GM18868 (cell line): Measurements from ENCODE around the gene DDX28.
"Not testable (repeated sequence)": the region's sequence is repeated elsewhere in the genome, so short reads cannot be mapped to it uniquely, and the experiment has no call there.

Experiments
- ATAC-seq: cut with Tn5 transposase; IDR thresholded peaks from one replicate; pipeline ENCODE4 v1.9.1; 2021; ENCODE audit warnings: mild to moderate bottlenecking, moderate library complexity; ENCODE audit not compliant: unreplicated experiment

DDX28 gene

DNA sequence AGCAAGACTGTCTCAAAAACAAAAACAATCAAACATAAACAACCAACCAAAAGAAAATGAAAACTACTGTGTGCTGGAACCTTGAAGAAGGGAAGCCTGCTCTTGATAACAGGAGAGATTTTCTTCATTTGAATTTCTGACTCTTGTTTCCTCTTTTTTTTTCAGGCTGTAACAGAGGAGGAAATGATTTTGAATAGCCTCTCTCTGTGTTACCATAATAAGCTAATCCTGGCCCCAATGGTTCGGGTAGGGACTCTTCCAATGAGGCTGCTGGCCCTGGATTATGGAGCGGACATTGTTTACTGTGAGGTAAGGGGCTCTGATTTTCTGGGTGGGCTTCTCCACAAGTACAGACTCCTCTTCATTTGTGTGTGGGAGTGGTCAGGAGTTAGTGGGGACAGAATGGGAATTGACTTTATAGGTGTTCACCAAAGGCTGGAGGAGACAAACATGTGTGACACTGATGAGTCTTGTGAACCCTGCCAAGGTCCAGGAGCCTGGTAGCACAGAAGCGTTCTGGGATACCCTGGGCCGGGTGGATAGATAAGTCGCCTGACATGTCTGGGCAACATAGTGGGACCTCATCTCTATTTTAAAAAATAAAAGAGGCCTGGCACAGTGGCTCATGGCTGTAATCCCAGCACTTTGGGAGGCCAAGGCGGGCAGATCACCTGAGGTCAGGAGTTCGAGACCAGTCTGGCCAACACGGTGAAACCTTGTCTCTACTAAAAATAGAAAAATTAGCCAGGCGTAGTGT is 15.0 kb upstream of the DDX28 start:
- ATAC-seq: no peak

DNA sequence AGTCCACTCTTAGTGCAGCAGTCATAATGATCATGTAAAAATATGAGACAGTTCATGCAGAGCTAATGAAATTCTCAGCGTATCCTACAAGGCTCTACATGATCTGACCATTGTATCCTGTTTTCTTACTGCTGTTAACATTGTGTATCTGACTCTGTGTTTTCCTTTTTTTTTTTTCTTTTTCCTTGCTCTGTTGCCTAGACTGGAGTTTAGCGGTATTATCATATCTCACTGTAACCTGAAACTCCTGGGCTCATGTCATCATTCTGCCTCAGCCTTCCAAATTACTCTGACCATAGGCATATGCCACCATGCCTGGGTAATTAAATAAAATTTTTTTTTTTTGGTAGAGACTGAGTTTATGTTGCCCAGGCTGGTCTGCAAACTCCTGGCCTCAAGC is 12.2 kb upstream of the DDX28 start:
- no peak for ATAC-seq

DNA sequence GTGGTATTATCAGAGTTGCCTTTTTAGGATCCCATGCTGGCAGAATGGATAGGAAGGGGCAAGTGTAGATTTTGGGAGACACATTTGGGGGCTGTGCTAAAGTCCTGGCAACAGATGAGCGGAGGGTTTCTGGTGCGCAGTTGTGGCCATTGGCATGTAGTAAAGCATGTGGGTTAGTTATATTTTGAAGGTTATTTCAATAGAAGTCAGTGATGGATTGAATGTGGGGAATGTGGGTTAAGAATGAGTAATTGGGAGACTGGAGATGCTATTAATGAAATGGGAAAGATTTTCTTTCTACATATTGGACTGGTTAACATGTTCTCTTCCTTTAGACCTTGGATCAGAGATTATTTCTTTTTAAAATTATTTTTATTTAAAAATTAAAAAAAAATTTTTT is 10.1 kb upstream of the DDX28 start:
- ATAC-seq: no peak

DNA sequence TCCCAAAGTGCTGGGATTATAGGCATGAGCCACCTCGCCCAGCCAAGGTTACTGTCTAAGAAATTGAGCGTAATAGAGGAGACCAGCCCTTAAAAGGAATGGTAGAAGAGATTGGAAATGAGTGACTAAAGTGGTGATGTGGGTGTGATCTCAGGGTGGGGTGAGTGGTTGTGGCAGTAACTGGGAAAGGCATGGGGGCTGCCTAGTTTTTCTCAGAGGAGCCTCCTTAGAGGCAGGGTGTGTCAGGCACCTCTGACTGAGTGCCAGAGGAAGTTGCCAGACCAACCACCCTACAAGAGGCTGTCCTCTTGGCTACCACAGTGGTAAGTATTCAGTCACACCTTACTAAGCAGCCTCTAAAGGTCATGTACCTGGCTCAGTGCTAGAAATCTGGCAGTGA is 8.9 kb upstream of the DDX28 start:
- no peak for ATAC-seq

DNA sequence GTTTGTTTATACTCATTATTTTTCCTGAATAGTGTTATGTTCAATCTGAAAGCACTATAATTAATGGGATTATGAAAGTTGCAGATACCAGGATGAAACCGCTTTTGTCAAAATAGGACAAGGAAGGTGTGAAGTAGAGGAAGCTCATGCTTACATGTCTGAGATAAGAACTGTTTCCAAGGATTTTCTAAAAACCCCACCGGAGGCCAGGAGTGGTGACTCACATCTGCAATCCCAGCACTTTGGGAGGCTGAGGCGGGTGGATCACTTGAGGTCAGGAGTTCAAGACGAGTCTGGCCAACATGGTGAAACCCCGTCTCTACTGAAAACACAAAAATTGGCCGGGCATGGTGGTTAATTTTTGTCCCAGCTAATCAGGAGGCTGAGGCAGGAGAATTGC is 7.1 kb upstream of the DDX28 start:
- ATAC-seq: not testable (repeated sequence)

DNA sequence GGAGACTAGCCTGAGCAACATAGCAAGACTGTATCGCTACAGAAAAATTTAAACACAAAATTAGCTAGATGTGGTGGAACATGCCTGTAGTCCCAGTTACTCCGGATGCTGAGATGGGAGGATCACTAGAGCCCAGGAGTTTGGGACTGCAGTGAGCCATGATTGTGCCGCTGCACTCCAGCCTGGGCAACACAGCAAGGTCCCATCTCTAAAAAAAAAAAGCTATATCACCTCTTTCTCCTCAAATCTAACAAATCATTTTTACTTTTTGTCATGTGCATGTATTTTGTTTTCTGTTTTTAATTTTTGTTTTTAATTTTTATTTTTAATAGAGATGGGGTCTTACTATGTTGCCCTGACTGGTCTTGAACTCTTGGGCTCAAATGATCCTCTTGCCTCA is 6.0 kb upstream of the DDX28 start:
- ATAC-seq: no peak

DNA sequence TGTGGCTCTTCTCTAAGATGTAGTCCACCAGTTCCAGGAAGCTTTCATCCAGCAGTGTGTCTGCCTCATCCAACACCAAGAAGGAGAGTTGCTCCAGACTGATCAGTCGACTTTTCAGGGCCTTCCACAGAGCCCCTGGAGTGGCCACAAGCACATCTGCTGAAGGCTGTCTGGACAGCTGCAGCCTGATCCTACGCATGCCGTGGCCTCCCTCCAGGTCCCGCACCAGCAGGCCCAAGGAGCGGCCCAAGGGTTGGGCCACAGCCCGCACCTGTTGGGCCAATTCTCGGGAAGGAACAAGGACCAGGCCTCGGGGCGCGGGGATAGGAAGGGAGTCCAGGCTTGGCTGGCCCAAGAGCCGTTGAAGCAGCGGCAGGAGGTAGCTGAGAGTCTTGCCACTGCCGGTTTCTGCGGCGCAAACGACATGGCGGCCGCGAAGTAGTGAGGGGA is 729 bp downstream of the DDX28 start:
- ATAC-seq: no peak

DNA sequence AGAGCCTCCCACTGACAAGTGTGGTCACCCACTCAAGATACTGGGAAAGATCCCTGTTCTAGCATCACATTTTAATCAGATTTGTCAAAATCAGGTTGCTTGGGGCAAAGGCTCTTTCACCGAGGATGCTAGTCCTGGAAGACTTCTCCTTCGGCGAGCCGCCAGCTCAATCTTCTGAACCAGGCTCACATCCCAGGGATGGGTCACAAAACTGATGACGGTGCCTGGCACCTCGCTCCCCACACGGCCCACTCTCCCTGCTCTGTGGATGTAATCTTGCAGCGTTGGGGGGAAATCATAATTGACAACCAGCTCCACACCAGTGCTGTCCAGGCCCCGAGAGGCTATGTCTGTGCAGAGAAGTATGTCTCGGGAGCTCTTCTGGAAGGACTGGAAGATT is 1.5 kb downstream of the DDX28 start:
- no peak for ATAC-seq

DNA sequence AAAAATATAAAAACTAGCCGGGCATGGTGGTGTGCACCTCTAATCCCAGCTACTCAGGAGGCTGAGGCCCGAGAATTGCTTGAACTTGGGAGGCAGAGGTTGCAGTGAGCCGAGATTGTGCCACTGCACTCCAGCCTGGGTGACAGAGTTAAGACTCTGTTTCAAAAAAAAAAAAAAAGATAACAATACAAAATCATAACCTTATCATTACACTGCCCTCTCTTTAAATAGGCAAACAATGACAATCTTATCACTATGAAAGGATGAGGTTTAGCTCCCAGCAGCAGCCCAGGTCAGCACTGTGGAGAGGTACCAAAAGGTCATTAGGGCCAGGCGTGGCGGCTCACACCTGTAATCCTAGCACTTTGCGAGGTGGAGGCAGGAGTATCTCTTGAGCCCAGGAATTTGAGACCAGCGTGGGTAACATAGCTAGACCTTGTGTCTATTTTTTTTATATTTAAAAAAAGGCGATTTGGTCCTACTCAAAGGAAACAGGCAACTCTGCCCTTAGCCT is 3.8 kb downstream of the DDX28 start:
- no peak for ATAC-seq

DNA sequence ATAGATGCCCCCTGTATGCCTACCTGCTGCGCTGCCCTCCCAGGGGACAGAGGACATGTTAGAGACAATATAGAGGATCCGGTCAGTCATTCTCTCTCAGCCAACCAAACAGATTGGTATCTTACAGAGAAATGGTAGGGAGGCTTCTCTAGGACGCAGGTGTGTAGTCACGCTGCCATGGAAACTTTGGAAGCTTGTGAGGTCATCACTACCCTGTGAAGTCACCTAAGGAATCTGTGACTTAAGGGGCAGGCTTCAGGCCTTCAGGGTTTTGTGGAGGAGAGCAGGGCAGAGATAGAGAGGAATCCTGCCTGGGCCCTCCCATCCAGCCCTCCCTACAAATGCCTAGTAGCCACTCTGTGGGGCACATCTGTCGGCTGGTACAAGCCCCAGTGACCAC is 7.4 kb downstream of the DDX28 start, which contains the start of gene DPEP2NB:
DPEP2NB (minus strand) TSS at position 231 of the 400 bp plus-strand sequence; CDS start at position 90, 141 bp downstream.
- no peak for ATAC-seq

DNA sequence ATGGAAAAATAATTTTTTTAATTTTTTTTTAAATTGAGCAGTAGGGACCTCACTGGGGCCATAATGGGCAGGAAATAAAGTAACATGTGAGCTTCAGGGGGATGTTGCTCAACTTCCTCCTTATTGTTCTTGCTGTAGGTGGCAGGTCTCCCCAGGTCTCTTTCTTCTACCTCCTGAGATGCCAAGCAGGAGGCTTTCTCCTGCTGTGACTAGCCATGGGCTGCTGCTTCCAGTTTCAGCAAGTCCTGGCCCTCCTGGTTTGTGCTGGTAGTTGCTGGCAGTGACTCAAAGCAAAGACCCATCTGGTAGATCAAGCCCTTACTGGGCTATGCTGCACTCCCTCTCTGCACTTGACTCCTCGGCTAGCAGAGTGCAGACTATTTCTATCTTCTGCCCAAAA is 9.6 kb downstream of the DDX28 start:
- ATAC-seq: no peak

DNA sequence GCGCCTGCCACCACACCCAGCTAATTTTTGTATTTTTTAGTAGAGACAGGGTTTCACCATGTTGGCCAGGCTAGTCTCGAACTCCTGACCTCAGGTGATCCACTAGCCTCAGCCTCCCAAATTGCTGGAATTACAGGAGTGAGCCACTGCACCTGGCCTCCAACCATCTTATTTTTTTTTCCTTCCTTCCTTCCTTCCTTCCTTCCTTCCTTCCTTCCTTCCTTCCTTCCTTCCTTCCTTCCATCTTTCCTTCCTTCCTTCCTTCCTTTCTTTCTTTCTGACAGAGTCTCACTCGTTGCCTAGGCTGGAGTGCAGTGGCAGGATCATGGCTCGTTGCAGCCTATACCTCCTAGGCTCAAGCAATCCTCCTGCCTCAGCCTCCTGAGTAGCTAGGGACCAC is 13.2 kb downstream of the DDX28 start:
- ATAC-seq: not testable (repeated sequence)

DNA sequence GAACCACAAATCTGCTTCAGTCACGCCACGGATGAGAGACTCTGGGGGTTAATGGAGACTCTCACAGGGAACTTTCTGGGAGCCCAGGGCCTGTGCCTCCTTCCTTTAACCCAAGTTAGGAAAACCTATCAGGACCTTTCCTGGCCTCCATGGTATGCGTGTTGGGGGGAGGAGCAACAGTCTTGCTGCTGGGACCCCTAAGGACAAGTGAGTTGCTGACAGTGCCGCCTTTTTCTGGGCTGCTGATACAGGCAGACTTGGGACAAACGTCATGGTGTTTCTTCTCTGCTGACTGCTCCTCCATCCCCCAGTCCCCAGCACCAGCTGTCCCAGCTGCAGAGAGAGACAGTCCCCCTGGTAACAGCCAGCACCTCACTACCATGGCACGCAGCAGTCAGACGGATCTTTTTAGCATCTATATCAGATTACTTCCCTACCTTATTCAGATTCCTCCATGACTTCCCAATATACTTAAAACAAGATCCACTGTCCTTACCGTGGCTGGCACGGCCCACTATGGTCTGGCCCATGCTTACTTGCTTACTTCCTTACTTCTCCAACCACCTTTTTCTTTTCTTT is 13.8 kb downstream of the DDX28 start:
- ATAC-seq: no peak

DNA sequence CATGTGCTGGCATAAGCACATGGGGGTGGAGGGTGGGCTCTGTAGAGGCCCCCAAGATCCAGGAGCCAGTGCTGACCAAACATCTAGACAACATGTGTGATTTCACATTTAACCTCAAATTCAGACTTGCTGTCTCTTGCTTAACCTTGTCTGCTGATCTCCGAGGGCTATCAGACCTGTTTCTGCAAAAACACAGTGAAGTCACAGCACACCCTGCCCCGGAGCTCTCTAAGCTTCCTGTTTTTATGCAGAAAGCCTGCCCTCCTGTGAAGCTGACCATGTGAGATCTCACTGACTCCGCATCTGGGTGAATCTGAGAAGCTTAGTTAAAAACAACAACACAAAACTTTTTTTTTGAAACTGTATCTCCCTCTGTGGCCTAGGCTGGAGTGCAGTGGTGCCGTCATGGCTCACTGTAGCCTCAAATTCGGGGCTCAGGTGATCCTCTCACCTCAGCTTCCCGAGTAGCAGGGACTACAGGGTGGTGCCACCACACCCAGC is 17.2 kb downstream of the DDX28 start:
- ATAC-seq: no peak

DNA sequence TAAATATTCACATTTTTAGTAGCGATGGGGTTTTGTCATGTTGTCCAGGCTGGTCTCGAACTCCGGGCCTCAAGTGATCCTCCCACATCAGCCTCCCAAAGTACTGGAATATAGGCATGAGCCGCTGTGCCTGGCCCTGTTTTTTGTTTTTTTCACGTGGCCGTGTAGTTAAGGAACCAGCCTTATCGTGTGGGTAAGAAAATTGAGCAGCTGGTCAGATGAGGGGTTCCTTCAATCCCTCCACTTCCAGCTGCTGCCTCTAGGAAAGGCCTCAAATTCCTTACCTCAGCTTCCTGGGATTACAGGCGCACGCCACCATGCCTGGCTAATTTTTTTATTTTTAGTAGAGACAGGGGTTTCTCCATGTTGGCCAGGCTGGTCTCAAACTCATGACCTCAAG is 17.8 kb downstream of the DDX28 start:
- no peak for ATAC-seq

DNA sequence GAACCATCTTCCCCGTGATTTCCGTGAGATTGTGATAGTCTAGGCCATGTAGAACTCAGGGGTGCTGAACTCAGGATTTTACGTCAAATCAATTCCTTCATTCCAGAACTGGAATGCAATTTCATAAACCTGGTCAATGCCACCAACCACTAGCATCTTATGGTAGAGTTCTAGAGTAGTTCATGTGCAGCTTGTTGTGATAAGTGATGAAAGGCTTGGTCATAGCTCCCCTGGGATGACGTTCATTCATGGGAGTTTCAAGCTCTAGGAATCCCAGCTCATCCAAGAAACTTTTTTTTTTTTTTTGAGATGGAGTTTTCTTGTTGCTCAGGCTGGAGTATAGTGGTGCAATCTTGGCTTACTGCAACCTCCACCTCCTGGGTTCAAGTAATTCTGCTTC is 20.0 kb downstream of the DDX28 start:
- no peak for ATAC-seq

DNA sequence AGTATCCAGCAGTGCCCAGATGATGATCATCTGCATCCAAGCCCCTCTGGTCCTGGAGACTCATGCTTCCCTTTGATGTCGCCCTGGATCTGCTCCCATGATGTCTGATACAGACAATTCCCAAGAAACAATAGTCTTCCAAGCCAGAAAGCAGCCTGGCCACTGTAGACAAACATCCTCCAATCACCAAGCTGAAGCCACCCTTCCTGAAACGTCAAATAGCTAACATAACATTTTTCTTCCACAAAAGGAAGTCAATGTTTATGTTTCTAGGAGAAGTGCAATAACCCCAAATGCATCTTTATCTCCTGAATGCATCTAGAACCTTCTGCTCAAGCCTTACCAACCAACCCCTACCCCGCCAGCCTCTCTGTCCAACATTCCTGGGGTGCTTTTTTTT is 22.6 kb downstream of the DDX28 start:
- no peak for ATAC-seq

DNA sequence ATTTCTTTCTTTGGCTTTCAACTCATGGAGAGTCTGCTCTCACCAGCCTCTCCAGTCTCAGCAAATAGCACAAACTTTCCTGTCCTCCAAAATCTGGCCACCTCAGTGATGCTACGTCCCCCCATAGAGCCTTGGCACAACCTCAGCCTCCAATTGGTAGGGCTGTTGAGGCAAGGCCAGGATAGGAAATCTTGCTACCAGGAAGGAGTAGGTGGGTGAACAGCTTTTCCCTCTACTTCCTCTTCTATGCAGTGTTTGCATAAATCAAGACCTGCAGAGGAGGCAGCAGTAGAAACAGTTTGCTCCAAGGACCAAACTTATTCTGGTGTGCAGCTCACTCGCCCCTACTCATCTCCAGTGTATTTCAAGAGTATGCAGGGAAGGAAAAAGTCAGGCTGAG is 23.0 kb downstream of the DDX28 start:
- ATAC-seq: no peak

DNA sequence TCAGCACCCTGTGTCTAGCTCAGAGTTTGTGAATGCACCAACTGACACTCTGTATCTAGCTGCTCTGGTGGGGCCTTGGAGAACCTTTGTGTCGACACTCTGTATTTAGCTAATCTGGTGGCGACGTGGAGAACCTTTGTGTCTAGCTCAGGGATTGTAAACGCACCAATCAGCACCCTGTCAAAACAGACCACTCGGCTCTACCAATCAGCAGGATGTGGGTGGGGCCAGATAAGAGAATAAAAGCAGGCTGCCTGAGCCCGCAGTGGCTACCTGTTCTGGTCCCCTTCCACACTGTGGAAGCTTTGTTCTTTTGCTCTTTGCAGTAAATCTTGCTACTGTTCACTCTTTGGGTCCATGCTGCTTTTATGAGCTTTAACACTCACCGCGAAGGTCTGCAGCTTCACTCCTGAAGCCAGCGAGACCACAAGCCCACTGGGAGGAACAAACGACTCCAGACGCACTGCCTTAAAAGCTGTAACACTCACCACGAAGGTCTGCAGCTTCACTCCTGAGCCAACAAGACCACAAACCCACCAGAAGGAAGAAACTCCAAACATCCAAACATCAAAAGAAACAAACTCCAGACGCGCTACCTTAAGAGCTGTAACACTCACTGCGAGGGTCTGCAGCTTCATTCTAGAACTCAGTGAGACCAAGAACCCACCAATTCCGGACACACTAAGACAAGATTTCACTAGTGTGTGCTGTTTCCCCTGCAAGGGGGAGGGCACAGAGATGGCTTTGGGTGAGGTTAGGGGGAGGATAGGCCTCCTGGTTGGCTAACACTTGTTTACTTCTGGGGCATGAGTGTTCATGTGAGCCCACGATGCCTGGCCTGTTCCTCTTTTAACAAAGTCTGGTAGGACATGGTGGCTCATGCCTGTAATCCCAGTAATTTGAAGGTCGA is 24.0 kb downstream of the DDX28 start, which contains the start of gene DPEP2:
DPEP2 (minus strand) TSS at position 706 of the 910 bp plus-strand sequence. CDS start 6,272 bp downstream, outside the sequence.
- not testable (repeated sequence) for ATAC-seq

DNA sequence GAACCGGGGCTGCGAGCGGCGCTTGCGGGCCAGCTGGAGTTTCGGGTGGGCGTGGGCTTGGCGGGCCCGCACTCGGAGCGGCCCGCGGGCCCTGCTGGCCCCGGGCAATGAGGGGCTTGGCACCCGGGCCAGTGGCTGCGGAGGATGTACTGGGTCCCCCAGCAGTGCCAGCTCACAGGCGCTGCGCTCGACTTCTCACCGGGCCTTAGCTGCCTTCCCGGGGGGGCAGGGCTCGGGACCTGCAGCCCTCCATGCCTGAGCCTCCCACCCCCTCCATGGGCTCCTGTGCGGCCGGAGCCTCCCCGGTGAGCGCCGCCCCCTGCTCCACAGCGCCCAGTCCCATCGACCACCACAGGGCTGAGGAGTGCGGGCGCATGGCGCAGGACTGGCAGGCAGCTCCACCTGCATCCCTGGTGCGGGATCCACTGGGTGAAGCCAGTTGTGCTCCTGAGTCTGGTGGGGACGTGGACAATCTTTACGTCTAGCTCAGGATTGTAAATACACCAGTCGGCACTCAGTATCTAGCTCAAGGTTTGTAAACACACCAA is 24.7 kb downstream of the DDX28 start:
- not testable (repeated sequence) for ATAC-seq

DNA sequence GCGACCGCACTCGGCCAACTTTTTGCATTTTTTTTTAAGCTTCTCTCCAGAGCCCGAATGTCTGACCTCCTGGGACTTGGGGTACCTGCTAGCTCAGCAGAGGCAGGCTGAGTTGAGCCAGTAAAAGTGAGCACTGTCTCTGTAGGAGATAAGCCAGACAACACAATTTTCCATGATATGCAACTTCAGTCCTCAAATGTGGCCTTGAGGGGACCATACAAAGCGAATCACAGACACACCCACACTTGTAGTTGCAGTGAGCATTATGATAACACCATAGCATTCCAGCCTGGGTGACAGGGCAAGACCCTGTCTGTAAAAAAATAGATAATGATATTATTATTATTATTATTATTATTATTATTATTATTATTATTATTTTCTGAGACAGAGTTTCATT is 26.4 kb downstream of the DDX28 start:
- no peak for ATAC-seq
